Epithelial cell of prostate (primary cell): Measurements from ENCODE around the gene HMOX1.
"Not testable (repeated sequence)": the region's sequence is repeated elsewhere in the genome, so short reads cannot be mapped to it uniquely, and the experiment has no call there.

Experiments
- DNase-seq: peaks from one replicate; pipeline ENCODE4 v3.0.0-alpha.2; 2011; ENCODE audit warnings: low read depth, low spot score
- H3K27ac ChIP-seq: fragments of 450-650 bp; 2 replicates; pipeline ENCODE4 v1.5.1; 2017; ENCODE audit warnings: mild to moderate bottlenecking

The HMOX1 gene

DNA sequence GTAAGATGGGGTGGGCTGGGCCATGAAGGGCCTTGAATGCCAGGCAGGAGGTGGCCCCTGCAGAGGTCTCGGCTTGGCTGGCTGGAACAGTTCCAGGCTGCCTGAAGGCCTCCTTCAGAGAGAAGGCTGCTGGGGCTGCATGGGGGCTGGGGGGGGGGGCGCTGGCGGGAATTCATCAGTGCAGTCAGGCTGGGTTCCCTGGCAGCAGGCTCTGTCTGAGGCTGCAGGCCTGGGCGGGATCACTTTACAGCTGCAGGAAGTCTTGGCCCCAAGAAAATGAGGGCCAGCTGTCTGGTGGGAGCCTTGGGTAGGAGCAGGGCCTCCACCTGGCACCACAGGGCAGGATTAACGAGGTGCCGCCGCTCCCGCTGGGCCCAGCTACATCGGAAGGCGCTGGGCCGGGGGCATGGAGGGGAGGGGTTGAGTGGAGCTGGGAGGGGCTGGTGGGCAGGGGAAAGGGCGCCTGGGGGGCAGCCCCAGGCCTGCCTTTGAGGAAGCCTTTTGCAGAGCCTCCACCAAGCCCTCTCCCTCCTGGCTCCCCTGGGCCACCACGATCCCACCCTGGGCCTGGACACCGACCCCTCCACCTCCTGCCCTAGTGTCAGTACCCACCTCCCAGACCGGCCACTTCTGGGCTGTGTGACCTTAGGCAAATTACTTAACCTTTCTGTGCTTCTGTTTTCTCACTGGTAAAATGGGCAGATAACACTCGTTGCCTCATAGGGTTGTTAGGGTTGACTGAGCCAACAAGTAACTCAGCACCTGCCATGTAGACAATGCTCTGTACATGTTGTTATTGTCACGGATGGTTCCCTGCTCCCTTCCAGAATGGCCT lies 31.0 kb upstream of the HMOX1 start:
- DNase-seq: no peak
- H3K27ac ChIP-seq: no peak overlapping the region

DNA sequence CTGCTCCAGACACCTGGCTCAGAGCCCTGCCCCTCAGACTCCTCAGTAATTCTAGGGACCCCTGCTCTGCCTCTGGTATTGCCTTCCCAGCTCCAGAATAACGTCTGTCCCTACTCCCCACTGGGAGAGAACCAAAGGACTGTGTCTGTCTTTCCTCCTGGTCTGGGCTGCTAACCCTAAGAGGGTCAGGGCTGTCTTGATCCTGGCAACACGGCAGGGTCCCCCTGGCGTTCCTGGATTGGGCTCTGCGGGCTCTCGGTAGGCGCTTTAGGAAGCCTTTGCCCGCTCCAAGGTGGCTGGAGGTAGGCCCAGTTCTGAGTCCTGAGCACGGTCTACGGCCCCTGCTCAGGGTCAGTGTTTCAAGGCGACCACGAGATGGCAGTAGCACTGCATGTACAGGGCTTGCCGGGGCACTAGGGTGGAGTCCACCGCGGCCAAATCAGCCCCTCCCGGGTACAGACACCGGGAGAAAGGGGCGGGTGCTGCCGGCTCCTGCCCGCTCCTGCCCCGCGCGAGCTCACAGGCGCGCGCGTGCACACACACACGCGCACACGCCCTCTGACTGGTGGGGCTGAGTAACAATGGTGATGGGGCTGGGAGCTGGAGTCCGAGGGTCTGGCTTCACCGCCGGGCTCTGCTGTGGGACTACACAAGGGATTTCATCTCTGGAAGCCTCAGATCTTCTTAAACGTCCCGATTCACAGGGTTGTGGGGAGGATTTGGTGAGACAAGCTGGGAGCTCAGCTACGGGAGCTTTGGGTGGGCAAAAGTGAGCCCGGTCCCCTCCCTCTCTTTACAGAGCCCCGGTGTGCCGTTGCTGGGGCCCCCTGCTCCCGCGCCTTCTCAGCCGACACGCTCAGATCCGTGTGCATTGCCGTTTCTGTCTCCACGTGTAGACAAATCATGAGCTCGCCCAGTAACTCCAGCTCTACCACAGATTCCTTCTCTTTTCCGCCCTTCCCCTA lies 30.1 kb upstream of the HMOX1 start:
- DNase-seq: peak; percentile 48
- no peak overlapping the region for H3K27ac ChIP-seq

DNA sequence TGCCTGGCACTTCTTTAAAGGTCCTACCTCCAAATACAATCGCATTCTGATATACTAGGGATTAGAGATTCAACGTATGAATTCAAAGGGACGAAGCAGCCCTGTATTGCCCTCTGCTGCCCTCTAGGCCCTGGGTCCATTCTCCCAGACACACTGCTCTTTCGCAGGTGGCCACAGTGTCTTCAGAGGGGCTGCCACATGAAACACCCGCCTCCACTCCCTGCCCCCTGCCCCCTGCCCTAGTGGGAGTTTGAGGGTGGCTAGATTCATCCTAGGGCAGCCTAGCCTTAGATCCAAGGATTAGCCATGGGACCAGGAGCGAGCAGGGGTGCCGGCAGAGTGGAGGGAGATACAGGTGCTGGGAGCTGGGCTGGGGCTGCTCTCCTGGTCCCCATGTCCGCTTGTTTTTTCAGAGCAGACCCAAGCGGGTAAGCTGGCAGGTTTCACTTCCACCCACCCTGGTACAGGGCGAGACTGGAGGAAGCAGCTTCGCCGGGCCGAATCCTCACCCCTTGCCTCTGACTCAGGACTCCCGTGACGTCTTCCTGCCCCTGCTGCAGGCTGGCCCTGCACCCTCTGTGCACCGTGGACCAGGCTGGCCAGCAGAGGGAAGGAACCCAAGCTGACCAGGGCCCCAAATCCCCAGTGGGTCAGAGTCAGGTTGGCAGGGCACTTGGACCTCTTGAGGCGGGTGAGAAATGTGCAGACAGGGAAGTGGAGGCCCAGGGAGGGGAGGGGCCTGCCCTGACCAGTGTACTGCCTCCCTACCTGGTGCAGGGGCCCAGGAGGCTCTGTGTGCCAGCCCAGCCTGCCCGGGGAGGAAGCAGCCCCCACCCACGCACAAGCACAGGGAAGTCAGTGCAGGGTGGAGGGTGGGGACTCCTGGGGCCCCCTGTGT lies 28.4 kb upstream of the HMOX1 start:
- DNase-seq: no peak
- H3K27ac ChIP-seq: no peak overlapping the region

DNA sequence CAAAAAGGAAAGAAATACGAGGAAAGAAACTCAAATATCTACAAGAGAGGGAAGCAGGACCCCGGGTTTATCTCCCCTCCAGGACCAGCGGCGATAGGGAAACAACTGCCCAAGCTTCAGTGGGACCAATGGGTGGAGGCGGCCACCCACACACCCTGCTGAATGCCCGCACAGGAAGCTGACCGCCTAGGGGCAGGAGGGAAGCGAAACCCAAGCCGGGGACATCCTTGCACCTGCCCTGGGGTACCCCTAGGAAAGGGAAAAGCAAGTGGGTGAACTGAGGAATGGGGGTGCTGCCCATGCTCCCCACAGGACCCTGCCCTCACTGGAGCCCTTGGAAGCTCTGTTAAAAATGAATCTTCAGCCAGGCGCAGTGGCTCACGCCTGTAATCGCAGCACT lies 27.6 kb upstream of the HMOX1 start:
- no peak for DNase-seq
- no peak overlapping the region for H3K27ac ChIP-seq

DNA sequence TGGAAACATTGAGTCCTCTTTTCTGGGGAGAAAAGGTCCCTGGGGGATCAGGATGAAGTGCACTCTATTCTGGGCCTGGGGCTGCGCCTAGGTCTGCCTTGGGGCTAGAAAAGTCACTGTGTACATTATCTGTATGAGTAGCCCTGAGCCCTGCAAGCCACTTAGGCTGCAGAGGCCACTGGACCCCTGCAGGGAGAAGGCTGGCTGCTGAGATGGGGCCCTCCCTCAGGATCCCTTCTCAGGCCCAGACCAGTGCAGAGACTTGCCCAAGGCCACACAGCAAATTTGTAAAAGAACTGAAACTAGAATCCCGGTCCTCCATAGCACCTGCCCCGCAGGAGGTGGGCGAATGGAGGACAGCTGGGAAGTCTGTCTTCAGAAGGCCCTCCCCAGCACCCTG lies 26.8 kb upstream of the HMOX1 start:
- no peak overlapping the region for H3K27ac ChIP-seq
- no peak for DNase-seq

DNA sequence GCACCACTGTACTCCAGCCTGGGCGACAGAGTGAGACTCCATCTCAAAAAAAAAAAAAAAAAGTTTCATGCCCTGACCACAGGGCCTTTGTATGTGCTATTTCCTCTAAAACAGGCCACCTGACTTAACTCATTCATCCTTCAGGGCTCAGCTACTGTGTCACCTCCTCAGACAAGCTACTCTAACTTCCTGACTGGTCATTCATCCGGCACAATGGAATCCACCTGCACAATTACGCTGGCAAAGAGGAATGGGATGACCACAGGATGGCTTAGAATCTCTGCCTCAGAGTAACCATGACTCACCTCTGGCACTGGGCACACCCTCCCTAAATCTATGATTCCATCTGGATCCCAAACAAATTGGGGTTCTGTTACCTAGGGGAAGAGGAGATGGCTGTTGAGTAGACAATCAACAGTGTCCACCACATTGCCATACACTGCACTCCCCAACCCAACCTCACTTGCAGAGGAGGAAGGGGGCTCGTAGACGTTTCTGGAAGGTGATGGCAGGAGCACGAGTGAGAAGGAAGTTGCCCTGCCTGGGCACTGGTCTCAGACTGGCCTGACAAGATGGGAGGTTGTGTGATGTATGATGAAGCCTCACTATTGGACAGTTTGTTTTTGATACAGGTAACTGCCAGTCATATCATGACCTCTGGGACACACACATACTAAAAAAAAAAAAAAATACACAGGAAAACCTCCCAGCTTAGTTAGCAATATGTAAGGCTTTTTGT lies 22.8 kb upstream of the HMOX1 start:
- DNase-seq: peak; percentile 94
- peak overlapping the region; percentile 64 for H3K27ac ChIP-seq

DNA sequence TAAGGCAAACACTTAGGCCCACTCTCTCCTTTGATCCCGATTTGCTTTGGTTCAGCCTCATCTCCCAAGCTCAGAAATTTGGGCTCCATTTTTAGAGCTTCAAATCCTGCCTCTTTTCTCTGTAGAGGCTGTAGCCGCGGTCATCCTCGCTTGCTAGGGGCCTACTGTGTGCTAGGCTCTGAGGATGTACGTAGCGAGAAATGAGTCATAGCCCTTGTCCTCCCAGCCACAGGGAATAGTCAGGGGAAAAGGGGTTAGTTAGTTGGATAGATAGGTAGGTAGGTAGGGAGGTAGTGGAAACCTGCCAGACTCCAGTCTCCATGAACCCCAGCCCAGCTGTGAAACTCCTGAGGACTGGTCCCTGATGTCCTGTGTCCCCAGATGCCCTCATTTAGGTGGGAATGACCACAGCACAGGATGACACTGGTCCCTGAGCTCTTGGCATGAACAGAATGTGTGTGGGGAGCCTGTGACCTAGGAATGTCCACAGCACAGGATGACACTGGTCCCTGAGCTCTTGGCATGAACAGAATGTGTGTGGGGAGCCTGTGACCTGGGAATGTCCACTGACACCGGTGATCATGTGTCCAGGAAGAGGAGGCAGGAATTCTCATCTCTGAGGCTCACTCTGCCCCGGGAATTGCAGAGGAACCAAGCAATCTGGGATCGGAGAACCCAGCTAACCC lies 21.4 kb upstream of the HMOX1 start:
- H3K27ac ChIP-seq: no peak overlapping the region
- DNase-seq: no peak

DNA sequence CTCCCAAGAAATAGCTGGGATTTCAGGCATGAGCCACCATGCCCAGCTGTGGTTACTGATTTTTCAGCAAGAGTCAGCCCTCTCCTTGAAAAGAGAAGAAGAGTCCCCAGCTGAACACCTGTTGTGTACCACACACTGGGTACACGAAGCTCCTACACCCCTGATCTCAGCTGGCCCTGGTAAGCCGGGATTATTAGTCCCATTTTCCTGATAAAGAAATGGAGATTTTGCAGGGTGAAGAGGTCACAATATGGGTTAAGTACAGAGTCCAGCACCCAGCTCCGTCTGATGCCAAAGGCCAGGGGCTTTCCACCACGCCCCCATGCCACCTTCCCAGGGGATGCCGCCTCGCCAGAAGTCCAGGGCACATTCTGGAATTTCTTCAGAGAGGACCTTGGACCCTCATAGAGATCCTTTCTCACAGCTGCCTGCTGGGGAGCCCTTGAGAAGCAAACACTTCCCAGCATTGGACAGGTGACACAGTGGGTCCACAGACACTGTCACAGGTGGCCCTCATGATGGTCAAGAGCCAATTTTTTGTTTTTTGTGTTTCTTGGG lies 19.8 kb upstream of the HMOX1 start:
- no peak overlapping the region for H3K27ac ChIP-seq
- DNase-seq: no peak

DNA sequence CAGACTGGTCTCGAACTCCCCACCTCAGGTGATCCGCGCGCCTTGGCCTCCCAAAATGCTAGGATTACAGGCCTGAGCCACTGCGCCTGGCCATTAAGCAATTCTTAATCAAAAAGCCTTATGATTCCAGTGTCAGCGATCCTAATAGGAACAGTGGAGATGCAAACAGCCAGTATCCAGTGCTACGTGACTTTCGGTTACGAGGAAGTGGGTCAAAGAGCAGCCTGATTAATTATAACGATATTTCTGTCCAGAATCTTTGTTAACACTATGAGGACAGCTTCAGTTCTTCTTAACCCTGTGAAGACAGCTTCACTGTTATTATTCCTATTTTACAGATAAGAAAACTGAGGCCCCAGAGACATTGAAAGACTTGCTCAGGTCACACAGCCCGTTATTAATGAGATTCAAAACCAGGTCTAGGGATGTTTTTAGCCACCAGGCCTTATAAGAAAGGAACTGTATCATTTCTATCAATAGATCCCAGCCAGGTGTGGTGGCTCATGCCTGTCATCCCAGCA lies 17.3 kb upstream of the HMOX1 start:
- DNase-seq: no peak
- H3K27ac ChIP-seq: no peak overlapping the region

DNA sequence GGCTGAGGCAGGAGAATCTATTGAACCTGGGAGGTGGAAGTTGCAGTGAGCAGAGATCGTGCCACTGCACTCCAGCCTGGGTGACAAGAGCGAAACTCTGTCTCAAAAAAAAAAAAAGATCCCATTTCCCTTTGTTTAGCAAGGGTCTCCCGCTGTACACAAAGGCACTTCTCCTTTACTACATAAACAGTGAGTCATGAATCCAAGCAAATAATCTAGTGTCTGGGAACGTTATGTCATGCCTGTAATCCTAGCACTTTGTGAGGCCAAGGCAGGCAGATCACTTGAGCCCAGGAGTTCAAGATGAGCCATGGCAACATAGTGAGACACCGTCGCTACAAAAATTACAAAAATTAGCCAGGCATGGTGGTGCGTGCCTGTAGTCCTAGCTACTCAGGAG lies 16.7 kb upstream of the HMOX1 start:
- DNase-seq, H3K27ac ChIP-seq: not testable (repeated sequence)

DNA sequence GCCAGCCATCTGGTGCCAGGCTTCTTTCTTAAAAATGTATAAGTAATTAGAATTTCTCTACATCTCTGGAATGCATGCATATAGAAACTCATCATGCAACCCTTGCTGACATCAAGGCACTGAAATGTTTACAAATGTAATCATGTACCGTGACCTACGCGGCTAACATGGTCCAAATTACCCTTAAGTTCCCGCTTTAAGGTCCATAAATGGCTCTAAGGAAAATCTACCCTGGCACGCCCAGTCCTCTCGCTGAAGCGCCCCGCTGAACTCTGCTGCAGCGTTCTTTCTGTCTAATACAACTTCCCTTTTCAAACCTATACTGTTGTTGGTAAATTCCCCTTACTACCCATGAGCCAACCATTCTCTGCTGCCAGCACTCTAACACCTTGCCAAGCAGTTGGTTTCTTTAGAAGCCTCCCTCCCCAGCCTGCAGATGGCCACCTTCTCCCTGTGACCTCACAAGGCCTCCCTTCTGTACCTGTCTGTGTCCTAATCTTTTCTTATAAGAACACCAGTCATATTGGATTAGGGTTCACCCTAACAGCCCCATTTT lies 13.5 kb upstream of the HMOX1 start:
- H3K27ac ChIP-seq: no peak overlapping the region
- no peak for DNase-seq

DNA sequence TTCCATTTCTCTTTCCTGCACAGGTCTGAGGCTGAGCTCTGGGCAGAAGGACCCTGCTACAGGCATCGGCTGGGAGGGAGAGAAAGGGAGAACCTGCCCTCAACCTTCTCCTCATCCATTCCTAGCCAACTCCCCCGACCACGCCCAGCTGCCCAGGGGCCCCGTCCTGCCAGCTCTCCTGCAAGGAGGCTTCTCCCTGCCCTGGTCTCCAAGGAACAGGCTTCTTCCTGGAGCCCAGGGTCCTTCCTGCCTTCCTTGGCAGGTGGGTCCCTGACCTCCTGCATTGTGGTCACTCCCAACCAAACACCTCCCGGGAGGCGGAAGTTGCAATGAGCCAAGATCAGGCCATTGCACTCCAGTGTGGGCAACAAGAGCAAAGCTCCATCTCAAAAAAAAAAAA lies 12.5 kb upstream of the HMOX1 start:
- no peak overlapping the region for H3K27ac ChIP-seq
- no peak for DNase-seq

DNA sequence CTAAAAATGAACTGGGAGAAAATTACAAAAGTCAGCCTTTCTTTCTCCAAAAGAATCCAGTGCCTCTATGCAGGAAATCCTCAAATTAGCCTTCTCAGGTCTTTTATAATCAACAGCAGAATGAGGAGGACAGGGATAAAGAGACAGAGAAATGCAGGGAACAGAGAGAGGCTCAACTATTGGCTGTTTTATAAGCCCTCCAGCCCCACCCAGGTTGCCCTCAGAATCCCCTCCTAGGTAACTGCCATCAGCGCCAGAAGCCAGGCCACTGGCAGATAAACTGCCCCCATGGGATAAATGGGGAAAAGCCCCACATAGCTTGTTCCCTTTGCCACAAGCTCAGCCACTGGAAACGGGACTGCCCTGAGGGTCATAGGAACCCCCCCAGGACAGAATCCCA lies 10.9 kb upstream of the HMOX1 start:
- DNase-seq: no peak

DNA sequence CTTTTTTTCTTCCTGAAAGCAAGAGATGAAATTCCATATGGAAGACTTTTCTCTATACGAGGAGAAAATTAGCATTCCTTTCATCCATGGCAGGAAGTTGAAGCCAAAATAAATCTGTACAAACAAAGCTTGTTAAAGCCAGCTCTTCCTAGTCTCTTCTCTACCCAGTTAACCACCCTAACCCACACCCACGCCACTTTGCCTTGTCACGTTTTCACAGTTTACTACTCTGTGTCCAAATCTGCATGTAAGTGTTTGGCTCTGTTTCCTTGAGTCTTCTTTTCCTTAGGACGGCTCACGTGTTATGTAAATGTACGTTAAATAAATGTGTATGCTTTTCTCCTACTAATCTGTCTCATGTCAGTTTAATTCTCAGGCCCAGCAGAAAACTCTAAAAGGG lies 7.1 kb upstream of the HMOX1 start:
- no peak for DNase-seq

More for the DNA sequence above, 10.9 kb upstream of the HMOX1 start:
- no peak overlapping the region for H3K27ac ChIP-seq

DNA sequence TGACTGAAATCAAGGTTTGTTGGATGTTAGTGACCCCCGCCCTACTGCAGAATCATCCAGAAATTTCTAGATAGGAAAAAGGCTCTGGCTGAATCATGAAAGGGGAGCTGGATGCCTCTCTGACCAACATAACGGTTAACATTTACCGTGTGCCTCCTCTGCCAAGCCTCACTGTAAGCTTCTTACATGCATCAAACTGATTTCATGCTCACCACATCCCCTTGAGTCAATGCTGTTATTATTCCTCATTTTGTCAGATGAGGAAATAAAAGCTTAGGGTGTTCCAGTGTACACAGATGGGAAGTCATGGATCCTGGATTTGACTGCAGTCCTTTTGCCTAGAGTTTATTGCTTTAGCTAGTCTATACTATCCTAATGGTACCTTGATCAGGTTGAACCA lies 5.9 kb upstream of the HMOX1 start:
- no peak overlapping the region for H3K27ac ChIP-seq
- DNase-seq: no peak

More for the DNA sequence above, 7.1 kb upstream of the HMOX1 start:
- H3K27ac ChIP-seq: no peak overlapping the region

DNA sequence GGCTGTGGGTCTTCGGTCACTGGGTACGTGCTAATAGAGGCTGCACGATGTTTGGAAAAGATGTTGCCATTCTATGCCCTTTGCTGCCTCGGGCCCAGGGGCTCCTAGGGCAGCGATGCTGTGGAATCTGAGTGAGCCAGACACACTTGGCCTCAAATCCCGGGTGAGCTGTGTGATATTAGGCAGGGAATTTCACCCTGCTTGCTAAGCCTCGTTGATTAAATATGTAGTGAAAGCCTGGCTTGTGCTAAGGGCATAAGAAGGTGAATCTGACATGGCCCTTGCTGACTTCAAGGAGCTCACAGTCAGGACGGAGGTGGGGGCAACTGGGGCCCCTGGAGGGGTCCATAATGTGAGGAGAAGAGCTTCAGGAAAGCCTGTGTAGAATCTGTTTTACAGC lies 5.4 kb upstream of the HMOX1 start:
- no peak for DNase-seq
- H3K27ac ChIP-seq: no peak overlapping the region

DNA sequence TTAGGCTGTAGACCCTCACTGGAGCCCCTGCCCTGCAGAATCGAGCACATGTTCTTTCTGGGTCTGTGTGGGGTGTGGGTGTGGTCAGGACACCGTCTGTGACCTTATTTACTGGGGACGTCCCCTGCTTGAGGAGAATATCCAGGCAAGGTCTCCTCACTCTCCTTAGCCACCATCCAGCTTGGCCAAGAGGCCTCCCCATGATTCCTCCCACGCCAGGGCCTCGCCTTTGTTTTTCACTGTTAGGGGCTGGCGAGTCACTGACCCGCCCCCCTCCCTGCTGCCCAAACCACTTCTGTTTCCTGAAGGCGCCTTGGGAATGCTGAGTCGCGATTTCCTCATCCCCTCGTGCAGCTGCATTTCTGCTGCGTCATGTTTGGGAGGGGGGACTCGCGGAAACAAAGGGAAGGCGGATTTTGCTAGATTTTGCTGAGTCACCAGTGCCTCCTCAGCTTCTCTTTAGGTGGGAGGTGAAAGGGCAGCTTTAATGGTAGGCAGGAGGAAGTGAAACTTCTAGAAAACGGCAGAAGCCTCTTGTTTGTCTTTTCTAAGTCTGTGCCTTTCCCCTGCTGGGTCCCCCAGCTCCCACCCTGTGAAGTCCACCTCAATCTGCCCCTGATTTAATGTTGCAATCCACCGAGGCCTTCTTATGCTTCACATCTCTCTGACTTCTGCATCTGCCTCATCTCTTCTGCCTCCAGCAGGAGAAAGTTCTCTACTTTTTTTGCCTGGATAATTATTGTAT lies 4.0 kb upstream of the HMOX1 start:
- peak; percentile 81 for DNase-seq
- H3K27ac ChIP-seq: peak overlapping the region; percentile 39
